ENCODE data around the gene STXBP4.

GRCh38 chr17:55004484-55004883 is 35.9 kb downstream of the STXBP4 start:
- TF ChIP-seq CTCF (IDR thresholded peaks at IDR 0.05) (no peak), MAX (IDR thresholded peaks at IDR 0.05; ENCODE audit: low read depth) (no peak), POLR2AphosphoS5 (IDR thresholded peaks at IDR 0.05; ENCODE audit: low read depth, low read length) (no peak), FOXJ3 (CRISPR knock-in tag; IDR thresholded peaks at IDR 0.05) (no peak)
